PC-3 (cell line): Measurements from ENCODE around the gene CAMTA1. TPM values are rescaled to one million over a fixed set of nuclear protein-coding genes. Genes with fewer than 3 reads are reported as not detected.

Source experiments
- ATAC-seq: fragments of 200-7000 bp; cut with Tn5 transposase; 2 replicates; pipeline ENCODE4 v1.9.1; 2020; ENCODE audit warnings: mild to moderate bottlenecking, moderate library complexity
- BruUV-seq: library from RNA; stranded (reverse); fragments of 400-500 nt; replicated peaks from 2 replicates; lab custom pipeline; 2021; lab: Mats Ljungman, UMichigan
- CTCF ChIA-PET: fragments of 300-600 bp; sonication (Branson Sonifier 250); formaldehyde crosslinking; loops from one replicate; lab custom pipeline; 2022; ENCODE audit warnings: antibody characterized with exemption; lab: Charles Lee
- POLR2A ChIA-PET: fragments of 300-600 bp; sonication (Branson Sonifier 250); formaldehyde crosslinking; loops from one replicate; lab custom pipeline; 2022; ENCODE audit warnings: antibody characterized with exemption; ENCODE audit not compliant: unreplicated experiment; lab: Charles Lee
- DNase-seq: peaks from one replicate; pipeline ENCODE4 v3.0.0-alpha.2; 2015
- H2AFZ ChIP-seq: fragments of 300-600 bp; sonication (generic); 2 replicates; pipeline ENCODE4 v1.6.0; 2016; ENCODE audit warnings: antibody characterized with exemption, low read length
- H3F3A ChIP-seq: fragments of 300-600 bp; sonication (generic); one replicate; pipeline ENCODE4 v1.6.0; 2017; ENCODE audit warnings: antibody characterized with exemption, low read length, control low read depth, mild to moderate bottlenecking; ENCODE audit not compliant: unreplicated experiment
- H3K27ac ChIP-seq: fragments of 300-600 bp; sonication (generic); 2 replicates; pipeline ENCODE4 v1.5.1; 2016; ENCODE audit warnings: mild to moderate bottlenecking, low read length
- H3K27me3 ChIP-seq: fragments of 300-600 bp; sonication (generic); 2 replicates; pipeline ENCODE4 v1.6.1; 2016; ENCODE audit warnings: low read length, mixed read lengths
- H3K36me3 ChIP-seq: fragments of 300-600 bp; sonication (generic); 2 replicates; pipeline ENCODE4 v1.6.1; 2016; ENCODE audit warnings: low read depth, mixed run types, low read length, mixed read lengths
- H3K4me1 ChIP-seq: fragments of 300-600 bp; sonication (generic); 2 replicates; pipeline ENCODE4 v1.5.1; 2016; ENCODE audit warnings: low read length; ENCODE audit not compliant: insufficient read depth
- H3K4me2 ChIP-seq: fragments of 300-600 bp; sonication (generic); 2 replicates; pipeline ENCODE4 v1.6.0; 2016; ENCODE audit warnings: low read length
- H3K4me3 ChIP-seq: fragments of 300-600 bp; sonication (generic); 2 replicates; pipeline ENCODE4 v1.5.1; 2016; ENCODE audit warnings: mild to moderate bottlenecking, low read length, mixed read lengths
- H3K79me2 ChIP-seq: fragments of 300-600 bp; sonication (generic); 2 replicates; pipeline ENCODE4 v1.6.1; 2017; ENCODE audit warnings: low read length, mixed read lengths
- H3K9ac ChIP-seq: fragments of 300-600 bp; sonication (generic); 2 replicates; pipeline ENCODE4 v1.6.0; 2016; ENCODE audit warnings: mild to moderate bottlenecking, low read length
- H3K9me2 ChIP-seq: fragments of 300-600 bp; sonication (generic); replicated peaks from 2 replicates; pipeline ENCODE4 v1.6.1; 2016; ENCODE audit warnings: mixed run types, low read length, mixed read lengths
- H3K9me3 ChIP-seq: fragments of 300-600 bp; sonication (generic); 2 replicates; pipeline ENCODE4 v1.6.1; 2016; ENCODE audit warnings: low read length, mixed read lengths
- H4K20me1 ChIP-seq: fragments of 300-600 bp; sonication (generic); 2 replicates; pipeline ENCODE4 v1.6.1; 2016; ENCODE audit warnings: low read length, mixed read lengths
- EZH2 ChIP-seq: fragments of 300-600 bp; sonication (generic); IDR thresholded peaks from one replicate; pipeline ENCODE4 v1.6.1; 2017; ENCODE audit warnings: antibody characterized with exemption, mild to moderate bottlenecking, low read length; ENCODE audit not compliant: unreplicated experiment
- EZH2phosphoT487 ChIP-seq: fragments of 300-600 bp; sonication (generic); IDR thresholded peaks from 2 replicates; pipeline ENCODE4 v1.6.1; 2018; ENCODE audit warnings: mild to moderate bottlenecking, antibody characterized with exemption, low read length, borderline replicate concordance
- intact Hi-C: fragments of 100-400 bp; cut with micrococcal nuclease; formaldehyde crosslinking; loops from 2 replicates; pipeline ENCODE4 v1.9.0; 2023
- total RNA-seq: library from RNA; depleted of rRNA; stranded (reverse); fragments of >200 nt; gene quantifications from 2 replicates; pipeline ENCODE4 v1.2.3, GENCODE V29; 2014
- TF ChIP-seq, protein P1 (sequence below): fragments of 300-600 bp; sonication (generic); conservative IDR thresholded peaks from 2 replicates; pipeline ENCODE4 v1.5.1; 2017; ENCODE audit warnings: antibody characterized with exemption, low read depth, mild to moderate bottlenecking, low read length

Gene CAMTA1
- total RNA-seq, 1 experiment from 2014 or later: 40.8 TPM

DNA sequence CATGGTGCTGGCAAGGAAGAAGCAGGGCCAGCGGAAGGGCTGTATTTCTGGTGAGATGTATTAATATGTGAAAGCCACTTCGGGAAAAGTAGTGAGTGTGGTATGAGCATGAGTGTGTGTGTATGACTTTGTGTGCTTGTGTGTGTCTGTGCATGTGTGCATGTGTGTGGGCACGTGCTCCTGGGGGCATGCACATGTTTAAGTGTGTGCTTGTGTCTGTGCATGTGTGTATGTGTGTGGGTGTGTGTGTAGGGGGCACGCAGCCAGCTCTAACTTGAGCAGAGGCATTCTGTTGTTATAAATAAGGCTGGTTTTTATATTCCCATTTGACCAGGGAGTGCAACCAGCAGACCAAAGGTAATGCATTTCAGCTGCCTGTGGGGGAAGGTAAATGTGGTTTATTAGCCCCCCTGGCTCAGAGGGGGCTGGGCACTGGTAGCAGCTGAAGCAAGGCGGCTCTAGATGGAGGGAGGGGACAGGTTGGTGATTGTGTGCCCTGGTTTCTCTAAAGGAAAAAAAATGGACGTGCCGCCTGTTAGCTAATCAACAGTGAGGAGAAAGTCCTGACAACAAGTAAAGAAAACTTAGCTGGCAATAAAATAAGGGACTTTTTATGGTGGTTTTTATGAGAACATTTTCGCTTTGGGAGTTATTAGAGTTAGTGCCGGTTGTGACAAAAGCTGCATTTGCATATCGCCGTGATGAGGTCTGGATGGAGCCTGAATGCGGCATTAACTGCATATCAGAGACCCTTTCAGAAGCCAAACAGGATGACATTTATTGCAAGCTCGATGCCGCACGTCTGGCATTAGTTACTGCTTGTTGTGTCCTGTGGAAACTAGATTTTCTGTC, 180.1 kb downstream of the CAMTA1 start:
- H3K9ac ChIP-seq: no peak overlapping the region
- peak overlapping the region; percentile 40; the same call in 1 of the 2 replicates for H3K4me3 ChIP-seq
- H3K36me3 ChIP-seq: no peaks in the 10 kb centered on the region
- H3K9me2 ChIP-seq: no peaks in the 10 kb centered on the region
- peak overlapping the region; percentile 65; the same call in 1 of the 2 replicates for H2AFZ ChIP-seq
- ATAC-seq (no peak; the same call in 1 of the 2 replicates), DNase-seq (peak; percentile 2)
- intact Hi-C loops: no loop called here
- H3K9me3 ChIP-seq: no peaks in the 10 kb centered on the region
- peaks cover 14% of the 10 kb centered on the region for H3K27me3 ChIP-seq
- no peak overlapping the region for H3K27ac ChIP-seq
- BruUV-seq: no TSS peak
- H3K4me1 ChIP-seq: peaks cover 24% of the 10 kb centered on the region
- ChIA-PET POLR2A (no interaction called here), CTCF (interaction anchor here (0.7 to 0.9 kb wide), 2 partner anchors 10 to 570 kb away, joined by 4 to 6 read pairs; no protein-coding TSS in a partner anchor)
- H3K79me2 ChIP-seq: no peaks in the 10 kb centered on the region
- H3K4me2 ChIP-seq: peak overlapping the region; percentile 62
- H4K20me1 ChIP-seq: no peaks in the 10 kb centered on the region
- peaks cover 5% of the 10 kb centered on the region for H3F3A ChIP-seq
- TF ChIP-seq EZH2phosphoT487 (no peak), EZH2 (no peak)
- TF ChIP-seq, protein P1, sequence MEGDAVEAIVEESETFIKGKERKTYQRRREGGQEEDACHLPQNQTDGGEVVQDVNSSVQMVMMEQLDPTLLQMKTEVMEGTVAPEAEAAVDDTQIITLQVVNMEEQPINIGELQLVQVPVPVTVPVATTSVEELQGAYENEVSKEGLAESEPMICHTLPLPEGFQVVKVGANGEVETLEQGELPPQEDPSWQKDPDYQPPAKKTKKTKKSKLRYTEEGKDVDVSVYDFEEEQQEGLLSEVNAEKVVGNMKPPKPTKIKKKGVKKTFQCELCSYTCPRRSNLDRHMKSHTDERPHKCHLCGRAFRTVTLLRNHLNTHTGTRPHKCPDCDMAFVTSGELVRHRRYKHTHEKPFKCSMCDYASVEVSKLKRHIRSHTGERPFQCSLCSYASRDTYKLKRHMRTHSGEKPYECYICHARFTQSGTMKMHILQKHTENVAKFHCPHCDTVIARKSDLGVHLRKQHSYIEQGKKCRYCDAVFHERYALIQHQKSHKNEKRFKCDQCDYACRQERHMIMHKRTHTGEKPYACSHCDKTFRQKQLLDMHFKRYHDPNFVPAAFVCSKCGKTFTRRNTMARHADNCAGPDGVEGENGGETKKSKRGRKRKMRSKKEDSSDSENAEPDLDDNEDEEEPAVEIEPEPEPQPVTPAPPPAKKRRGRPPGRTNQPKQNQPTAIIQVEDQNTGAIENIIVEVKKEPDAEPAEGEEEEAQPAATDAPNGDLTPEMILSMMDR: no peak

DNA sequence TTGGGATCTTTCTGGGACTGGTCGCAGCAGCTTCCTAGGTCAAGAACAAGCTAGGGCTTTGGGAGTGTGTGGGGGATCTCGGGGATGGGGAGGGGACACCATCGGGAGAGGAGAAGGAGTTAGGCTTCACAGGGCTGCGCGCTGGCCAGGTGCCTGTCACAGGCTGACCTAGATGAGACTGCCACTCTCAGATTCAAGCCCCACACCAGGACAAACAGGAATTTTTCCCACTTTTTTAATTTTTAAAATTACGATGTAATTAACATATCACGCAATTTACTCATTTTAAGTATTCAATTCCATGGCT, 180.6 kb downstream of the CAMTA1 start:
- Histone ChIP-seq H3K79me2 (no peaks in the 10 kb centered on the region), H2AFZ (peak overlapping the region; percentile 65; the same call in 1 of the 2 replicates), H3K9ac (no peak overlapping the region), H3K4me1 (peaks cover 20% of the 10 kb centered on the region), H4K20me1 (no peaks in the 10 kb centered on the region), H3K4me2 (peak overlapping the region; percentile 62), H3F3A (peaks cover under 1% of the 10 kb centered on the region), H3K27me3 (peaks cover 14% of the 10 kb centered on the region), H3K4me3 (peak overlapping the region; percentile 40; the same call in 1 of the 2 replicates), H3K27ac (no peak overlapping the region), H3K9me3 (no peaks in the 10 kb centered on the region), H3K36me3 (no peaks in the 10 kb centered on the region), H3K9me2 (no peaks in the 10 kb centered on the region)
- no TSS peak for BruUV-seq
- ChIA-PET CTCF (interaction anchor here (0.7 to 0.9 kb wide), 2 partner anchors 10 to 569 kb away, joined by 4 to 6 read pairs; no protein-coding TSS in a partner anchor), POLR2A (no interaction called here)
- TF ChIP-seq EZH2 (no peak), EZH2phosphoT487 (no peak)
- TF ChIP-seq, protein P1: no peak
- intact Hi-C loops: no loop called here
- ATAC-seq: no peak
- DNase-seq: no peak
